Measurements from ENCODE around the gene C17orf107. TPM values are rescaled to one million over a fixed set of nuclear protein-coding genes. Genes with fewer than 3 reads are reported as not detected.
"Not testable (repeated sequence)": the region's sequence is repeated elsewhere in the genome, so short reads cannot be mapped to it uniquely, and the experiment has no call there.

C17orf107 gene
- total RNA-seq, result 1 to 10 TPM in 1 of 2 donors, under 1 TPM in 1; 0.67 to 3.4 TPM

DNA sequence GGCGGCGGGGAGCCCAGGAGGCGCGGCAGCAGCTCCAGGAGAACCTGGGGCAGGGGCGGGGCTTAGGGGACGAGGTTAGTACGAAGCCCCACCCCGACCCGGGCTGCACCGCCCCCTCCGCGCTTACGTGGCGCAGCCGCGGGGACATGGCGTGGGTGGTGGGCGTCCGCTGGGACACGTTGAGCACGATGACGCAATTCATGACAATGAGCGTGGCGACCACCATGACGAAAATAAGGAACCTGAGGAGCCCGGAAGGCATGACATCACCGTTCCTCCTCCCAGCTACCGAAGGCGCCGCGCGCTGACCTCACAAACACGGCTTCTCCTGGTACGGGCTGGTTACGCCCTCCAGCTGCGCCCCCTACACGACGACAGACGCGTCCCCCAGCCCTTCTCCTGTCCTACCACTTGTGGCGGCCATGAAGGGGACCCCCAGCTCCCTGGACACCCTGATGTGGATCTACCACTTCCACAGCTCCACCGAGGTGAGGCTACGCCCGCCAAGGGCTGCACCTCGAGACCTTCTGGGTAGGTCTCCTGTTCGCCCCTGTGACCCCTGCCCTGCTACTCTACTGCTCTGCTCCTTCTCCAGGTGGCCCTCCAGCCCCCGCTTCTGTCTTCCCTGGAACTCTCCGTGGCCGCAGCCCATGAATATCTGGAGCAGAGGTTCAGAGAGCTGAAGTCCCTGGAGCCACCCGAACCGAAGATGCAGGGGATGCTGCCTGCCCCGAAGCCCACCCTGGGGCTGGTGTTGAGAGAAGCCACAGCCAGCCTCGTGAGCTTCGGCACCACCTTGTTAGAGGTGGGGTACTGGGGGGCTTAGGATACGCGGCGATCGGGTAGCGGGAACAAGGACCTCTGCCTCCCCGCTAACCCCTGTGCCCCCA, at the start of gene C17orf107:
C17orf107 (plus strand) TSS at position 196 of the 890 bp plus-strand sequence; CDS start at position 423, 227 bp downstream.
- Mint-ChIP-seq H3K9me3 (no peaks in the 10 kb centered on the region), H3K4me3 (peak within 1 kb of the TSS; percentile 93), H3K27me3 (no peaks in the 10 kb centered on the region), H3K4me1 (peaks cover 20% of the 10 kb centered on the region), H3K36me3 (ENCODE audit: low read depth) (peaks cover 27% of the 10 kb centered on the region), H3K27ac (peak within 1 kb of the TSS; percentile 87)
- peak; percentile 82 for ATAC-seq (replicated peaks)

DNA sequence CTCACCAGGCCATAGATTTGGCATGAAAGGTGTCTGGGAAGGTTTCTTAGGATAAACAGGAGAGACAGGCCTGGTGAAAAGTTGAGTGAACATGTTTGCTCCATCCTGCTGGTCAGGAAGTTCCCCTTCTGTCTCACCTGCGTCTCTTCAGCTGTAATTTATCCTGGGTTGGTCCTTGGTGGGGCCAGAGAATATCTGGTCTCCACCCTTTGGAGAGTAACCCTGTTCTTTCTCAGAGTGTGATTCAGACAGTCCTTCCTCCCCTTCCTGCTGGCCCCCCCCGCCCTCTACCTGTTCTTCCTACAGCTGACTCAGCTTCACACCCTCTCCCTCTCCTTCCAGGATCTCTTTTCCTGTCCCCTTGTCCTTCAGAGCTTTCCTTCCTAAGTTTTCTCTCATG, 49.1 kb upstream of the C17orf107 start:
- Mint-ChIP-seq H3K4me1 (peaks cover 18% of the 10 kb centered on the region), H3K4me3 (no peak overlapping the region), H3K36me3 (ENCODE audit: low read depth) (peaks cover 11% of the 10 kb centered on the region), H3K9me3 (peaks cover 4% of the 10 kb centered on the region), H3K27me3 (no peaks in the 10 kb centered on the region), H3K27ac (peak overlapping the region; percentile 58)
- ATAC-seq (replicated peaks), result no peak

- peak overlapping the region; percentile 34 for H3K27ac Mint-ChIP-seq
- H3K4me3 Mint-ChIP-seq, result no peak overlapping the region
- peaks cover 18% of the 10 kb centered on the region for H3K4me1 Mint-ChIP-seq
- H3K9me3 Mint-ChIP-seq, result peaks cover 4% of the 10 kb centered on the region
- H3K36me3 Mint-ChIP-seq (ENCODE audit: low read depth), result peaks cover 11% of the 10 kb centered on the region
- H3K27me3 Mint-ChIP-seq, result no peaks in the 10 kb centered on the region
- ATAC-seq (replicated peaks), result no peak
Observed at GRCh38 chr17:4851084-4851483, 48.3 kb upstream of the C17orf107 start.

DNA sequence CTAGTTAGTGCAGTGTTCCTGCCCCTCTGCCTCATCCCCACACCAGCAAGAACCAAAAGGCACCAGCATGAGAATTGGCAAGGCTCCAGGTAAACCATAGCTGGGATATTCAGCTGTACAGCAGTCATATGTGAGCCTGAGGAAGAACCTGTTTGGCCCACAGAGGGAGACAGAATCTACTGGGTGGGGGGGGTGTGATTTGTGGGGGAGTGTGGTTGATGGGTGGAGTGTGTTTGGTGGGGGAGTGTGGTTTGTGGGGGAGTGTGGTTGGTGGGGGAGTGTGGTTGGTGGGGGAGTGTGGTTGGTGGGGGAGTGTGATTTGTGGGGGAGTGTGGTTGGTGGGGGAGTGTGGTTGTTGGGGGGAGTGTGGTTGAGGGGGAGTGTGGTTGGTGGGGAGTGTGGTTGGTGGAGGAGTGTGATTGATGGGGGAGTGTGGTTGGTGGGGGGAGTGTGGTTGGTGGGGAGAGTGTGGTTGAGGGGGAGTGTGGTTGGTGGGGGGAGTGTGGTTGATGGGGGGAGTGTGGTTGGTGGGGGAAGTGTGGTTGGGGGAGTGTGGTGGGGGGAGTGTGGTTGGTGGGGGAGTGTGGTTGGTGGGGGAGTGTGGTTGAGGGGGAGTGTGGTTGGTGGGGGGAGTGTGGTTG, 46.6 kb upstream of the C17orf107 start:
- Mint-ChIP-seq H3K36me3 (ENCODE audit: low read depth) (peaks cover 17% of the 10 kb centered on the region), H3K9me3 (peaks cover 4% of the 10 kb centered on the region), H3K27ac (peak overlapping the region; percentile 72), H3K27me3 (no peaks in the 10 kb centered on the region), H3K4me3 (no peak overlapping the region), H3K4me1 (peaks cover 23% of the 10 kb centered on the region)
- no peak for ATAC-seq (replicated peaks)

GRCh38 chr17:4853208-4853671, 46.1 kb upstream of the C17orf107 start:
- Mint-ChIP-seq H3K9me3 (peaks cover 4% of the 10 kb centered on the region), H3K27me3 (no peaks in the 10 kb centered on the region), H3K4me1 (peaks cover 24% of the 10 kb centered on the region), H3K27ac (no peak overlapping the region), H3K36me3 (ENCODE audit: low read depth) (peaks cover 17% of the 10 kb centered on the region), H3K4me3 (no peak overlapping the region)
- ATAC-seq (replicated peaks), result no peak

GRCh38 chr17:4854111-4854681, 45.1 kb upstream of the C17orf107 start:
- Mint-ChIP-seq H3K27me3 (no peaks in the 10 kb centered on the region), H3K4me3 (no peak overlapping the region), H3K36me3 (ENCODE audit: low read depth) (peaks cover 17% of the 10 kb centered on the region), H3K27ac (no peak overlapping the region), H3K4me1 (peaks cover 24% of the 10 kb centered on the region), H3K9me3 (peaks cover 4% of the 10 kb centered on the region)
- no peak for ATAC-seq (replicated peaks)

DNA sequence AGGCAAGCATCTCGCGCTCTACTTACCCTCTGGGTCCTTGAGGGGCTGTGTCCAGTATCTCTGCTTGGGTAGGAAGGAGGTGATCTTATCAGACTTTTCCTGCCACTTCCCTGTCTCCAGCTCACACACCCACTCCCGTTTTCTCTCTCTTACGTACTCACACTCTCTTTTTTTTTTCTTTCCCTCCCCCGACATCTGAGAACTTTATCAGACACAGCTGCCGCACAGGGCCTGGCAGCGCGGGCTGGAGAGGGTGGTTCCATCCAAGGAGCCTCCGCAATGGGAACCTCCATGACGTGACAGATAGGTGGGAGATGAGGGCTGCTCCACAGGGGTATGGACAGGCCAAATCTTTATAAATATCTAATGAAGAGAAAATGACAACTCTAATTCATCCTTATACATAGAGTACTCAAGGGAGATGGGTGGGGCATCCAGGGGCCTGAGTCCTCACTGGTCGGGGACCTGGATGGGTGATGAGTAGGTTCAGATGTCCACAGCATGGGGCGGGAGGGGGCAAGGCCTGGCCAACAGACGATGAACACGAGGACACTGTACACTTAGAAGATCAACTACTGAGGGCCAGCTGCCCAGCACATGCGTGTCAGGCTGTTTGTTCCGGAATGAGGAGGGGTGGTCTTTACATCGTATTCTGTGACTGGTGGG, 42.9 kb upstream of the C17orf107 start:
- peaks cover 4% of the 10 kb centered on the region for H3K9me3 Mint-ChIP-seq
- H3K36me3 Mint-ChIP-seq (ENCODE audit: low read depth), result peaks cover 25% of the 10 kb centered on the region
- no peak overlapping the region for H3K27ac Mint-ChIP-seq

DNA sequence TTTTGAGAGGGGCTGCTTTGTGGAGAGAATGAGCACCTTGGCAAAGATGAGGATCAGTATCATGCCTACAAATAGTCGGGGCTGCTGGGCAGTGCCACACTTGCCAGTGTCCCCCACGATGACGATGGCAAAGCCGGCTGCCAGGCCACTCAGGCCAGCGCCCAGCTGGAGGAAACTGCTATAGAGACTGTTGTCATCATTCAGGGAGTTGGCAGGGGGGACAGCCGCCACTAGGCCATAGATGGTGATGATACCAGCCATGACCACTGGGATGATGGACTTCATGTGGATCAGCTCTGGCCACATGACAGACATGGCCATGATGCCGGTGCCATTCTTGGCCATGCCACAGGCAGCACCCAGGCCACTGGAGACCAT, 42.4 kb upstream of the C17orf107 start:
- ATAC-seq (replicated peaks), result no peak
- no peak overlapping the region for H3K4me3 Mint-ChIP-seq
- peak overlapping the region; percentile 33 for H3K27ac Mint-ChIP-seq
- peaks cover 4% of the 10 kb centered on the region for H3K9me3 Mint-ChIP-seq
- H3K36me3 Mint-ChIP-seq (ENCODE audit: low read depth), result peaks cover 28% of the 10 kb centered on the region
- no peaks in the 10 kb centered on the region for H3K27me3 Mint-ChIP-seq
- peaks cover 26% of the 10 kb centered on the region for H3K4me1 Mint-ChIP-seq

More for the DNA sequence above, 42.9 kb upstream of the C17orf107 start:
- Mint-ChIP-seq H3K27me3 (no peaks in the 10 kb centered on the region), H3K4me1 (peaks cover 24% of the 10 kb centered on the region), H3K4me3 (no peak overlapping the region)
- no peak for ATAC-seq (replicated peaks)

DNA sequence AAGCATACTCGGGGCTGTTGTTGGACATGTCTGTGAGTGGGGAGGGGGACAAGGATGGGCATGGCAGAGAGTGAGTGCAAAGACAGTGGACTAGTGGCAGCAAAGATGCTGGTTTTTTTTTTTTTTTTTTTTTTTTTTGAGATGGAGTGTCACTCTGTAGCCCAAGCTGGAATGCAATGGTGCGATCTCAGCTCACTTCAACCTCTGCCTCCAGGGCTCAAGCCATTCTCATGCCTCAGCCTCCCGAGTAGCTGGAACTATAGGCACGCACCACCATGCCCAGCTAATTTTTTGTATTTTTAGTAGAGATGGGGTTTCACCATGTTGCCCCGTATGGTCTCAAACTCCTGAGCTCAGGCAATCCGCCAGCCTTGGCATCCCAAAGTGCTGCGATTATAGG, 42.0 kb upstream of the C17orf107 start:
- ATAC-seq (replicated peaks); H3K4me3 Mint-ChIP-seq; H3K9me3 Mint-ChIP-seq; H3K27me3 Mint-ChIP-seq: not testable (repeated sequence)
- Mint-ChIP-seq H3K27ac (peak overlapping the region; percentile 33), H3K36me3 (ENCODE audit: low read depth) (peaks cover 29% of the 10 kb centered on the region), H3K4me1 (peaks cover 24% of the 10 kb centered on the region)

- ATAC-seq (replicated peaks), result no peak
- Mint-ChIP-seq H3K36me3 (ENCODE audit: low read depth) (peaks cover 29% of the 10 kb centered on the region), H3K27me3 (no peaks in the 10 kb centered on the region), H3K27ac (no peak overlapping the region), H3K4me3 (no peak overlapping the region), H3K4me1 (peaks cover 22% of the 10 kb centered on the region), H3K9me3 (no peaks in the 10 kb centered on the region)
Observed at GRCh38 chr17:4858068-4858881, 41.1 kb upstream of the C17orf107 start.

- Mint-ChIP-seq H3K4me3 (no peak overlapping the region), H3K27me3 (no peaks in the 10 kb centered on the region), H3K36me3 (ENCODE audit: low read depth) (peaks cover 28% of the 10 kb centered on the region), H3K9me3 (no peaks in the 10 kb centered on the region), H3K4me1 (peaks cover 22% of the 10 kb centered on the region), H3K27ac (peak overlapping the region; percentile 30)
- peak; percentile 28 for ATAC-seq (replicated peaks)
Observed at GRCh38 chr17:4858882-4859260, 40.5 kb upstream of the C17orf107 start.

DNA sequence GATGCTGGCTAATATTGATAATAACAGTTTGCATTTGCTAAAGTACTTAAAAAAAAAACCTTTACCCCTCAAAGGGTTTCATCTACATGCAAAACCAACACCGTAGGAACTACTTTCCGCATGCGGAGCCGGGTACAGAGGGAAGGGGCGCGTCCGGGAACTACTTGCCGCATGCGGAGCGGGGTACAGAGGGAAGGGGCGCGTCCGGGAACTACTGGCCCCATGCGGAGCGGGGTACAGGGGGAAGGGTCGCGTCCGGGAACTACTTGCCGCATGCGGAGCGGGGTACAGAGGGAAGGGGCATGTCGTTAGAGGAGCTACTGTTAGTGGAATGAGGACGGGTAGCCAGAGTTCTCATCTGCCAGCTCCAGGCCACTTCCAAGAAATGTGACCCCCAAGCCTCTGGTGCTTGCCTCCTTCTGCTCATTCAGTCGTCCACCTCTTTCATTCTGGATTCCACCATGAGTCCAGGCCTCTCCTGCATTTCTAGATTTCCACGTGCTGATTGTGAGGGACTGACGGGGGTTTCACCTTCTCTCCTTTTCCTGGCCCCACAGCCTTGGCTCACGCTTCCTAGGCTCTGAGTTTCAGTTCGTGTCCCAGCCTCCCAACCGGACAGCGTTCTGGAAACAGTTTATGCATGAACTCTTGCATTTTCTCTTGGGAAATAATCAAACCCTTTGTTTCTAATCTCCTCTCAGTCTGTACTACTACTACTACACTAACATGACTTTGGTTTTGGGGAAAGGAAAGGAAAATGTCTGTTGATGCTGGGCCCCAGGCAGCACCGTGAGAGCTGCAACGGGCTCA, 39.3 kb upstream of the C17orf107 start:
- Mint-ChIP-seq H3K27me3 (no peaks in the 10 kb centered on the region), H3K9me3 (no peaks in the 10 kb centered on the region), H3K4me3 (no peak overlapping the region), H3K27ac (no peak overlapping the region), H3K4me1 (peaks cover 22% of the 10 kb centered on the region), H3K36me3 (ENCODE audit: low read depth) (peaks cover 18% of the 10 kb centered on the region)
- ATAC-seq (replicated peaks), result no peak

- Mint-ChIP-seq H3K27me3 (no peaks in the 10 kb centered on the region), H3K4me1 (peaks cover 22% of the 10 kb centered on the region), H3K27ac (no peak overlapping the region), H3K9me3 (no peaks in the 10 kb centered on the region), H3K4me3 (no peak overlapping the region), H3K36me3 (ENCODE audit: low read depth) (peaks cover 18% of the 10 kb centered on the region)
- no peak for ATAC-seq (replicated peaks)
Observed at GRCh38 chr17:4860651-4861050, 38.7 kb upstream of the C17orf107 start.

Data from activated T-helper 17 cell treated with anti-CD3 and anti-CD28 coated beads, Interleukin-2, amount 50 U/mL, for 72 hours (primary cell).